ENCODE measurements around the gene PRKACG. TPM values are rescaled to one million over a fixed set of nuclear protein-coding genes. Genes with fewer than 3 reads are reported as not detected.

The PRKACG gene
- polyA plus RNA-seq, 1 donor from 2014 or later: not detected

DNA sequence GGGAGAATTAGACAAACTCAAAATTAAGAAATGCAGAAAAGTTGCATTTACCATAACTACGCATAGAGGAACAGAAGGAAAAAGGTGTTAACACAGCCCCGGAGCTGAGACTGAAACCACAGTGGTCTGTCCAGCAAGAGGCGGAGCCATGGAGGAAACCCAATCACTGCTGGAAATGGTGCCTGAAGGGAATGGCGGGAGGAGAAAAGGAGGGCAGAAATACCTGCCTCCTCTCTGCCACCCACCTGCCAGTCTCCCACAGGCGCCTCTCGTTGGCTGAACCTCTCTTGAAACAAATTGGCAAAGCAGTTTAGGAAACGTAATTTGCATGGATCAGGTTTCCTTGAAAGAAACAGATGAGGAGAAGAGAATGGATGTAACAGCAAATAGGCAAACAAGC is 9.7 kb upstream of the PRKACG start:
- no peaks in the 10 kb centered on the region for H3K79me2 ChIP-seq (replicated peaks; ENCODE audit: insufficient read depth, low read length)
- H3K4me2 ChIP-seq (ENCODE audit: low read length): no peak overlapping the region
- no peak overlapping the region for H3K9ac ChIP-seq (ENCODE audit: low read length)
- H3F3A ChIP-seq (ENCODE audit: insufficient read depth, low read length, poor library complexity, severe bottlenecking): no peaks in the 10 kb centered on the region
- no peaks in the 10 kb centered on the region for H3K9me2 ChIP-seq (ENCODE audit: insufficient read depth, low read length)
- no peak overlapping the region for H2AFZ ChIP-seq (ENCODE audit: low read depth, low read length)
- no peak for TF ChIP-seq EP300 (conservative IDR thresholded peaks at IDR 0.05; ENCODE audit: poor library complexity, severe bottlenecking)
- no peak for TF ChIP-seq TAF1 (IDR thresholded peaks at IDR 0.05; ENCODE audit: low read depth)
- TF ChIP-seq SMC3 (conservative IDR thresholded peaks at IDR 0.05; ENCODE audit: poor library complexity): no peak
- TF ChIP-seq MXI1 (conservative IDR thresholded peaks at IDR 0.05; ENCODE audit: poor library complexity, severe bottlenecking): no peak
- TF ChIP-seq, protein P1, sequence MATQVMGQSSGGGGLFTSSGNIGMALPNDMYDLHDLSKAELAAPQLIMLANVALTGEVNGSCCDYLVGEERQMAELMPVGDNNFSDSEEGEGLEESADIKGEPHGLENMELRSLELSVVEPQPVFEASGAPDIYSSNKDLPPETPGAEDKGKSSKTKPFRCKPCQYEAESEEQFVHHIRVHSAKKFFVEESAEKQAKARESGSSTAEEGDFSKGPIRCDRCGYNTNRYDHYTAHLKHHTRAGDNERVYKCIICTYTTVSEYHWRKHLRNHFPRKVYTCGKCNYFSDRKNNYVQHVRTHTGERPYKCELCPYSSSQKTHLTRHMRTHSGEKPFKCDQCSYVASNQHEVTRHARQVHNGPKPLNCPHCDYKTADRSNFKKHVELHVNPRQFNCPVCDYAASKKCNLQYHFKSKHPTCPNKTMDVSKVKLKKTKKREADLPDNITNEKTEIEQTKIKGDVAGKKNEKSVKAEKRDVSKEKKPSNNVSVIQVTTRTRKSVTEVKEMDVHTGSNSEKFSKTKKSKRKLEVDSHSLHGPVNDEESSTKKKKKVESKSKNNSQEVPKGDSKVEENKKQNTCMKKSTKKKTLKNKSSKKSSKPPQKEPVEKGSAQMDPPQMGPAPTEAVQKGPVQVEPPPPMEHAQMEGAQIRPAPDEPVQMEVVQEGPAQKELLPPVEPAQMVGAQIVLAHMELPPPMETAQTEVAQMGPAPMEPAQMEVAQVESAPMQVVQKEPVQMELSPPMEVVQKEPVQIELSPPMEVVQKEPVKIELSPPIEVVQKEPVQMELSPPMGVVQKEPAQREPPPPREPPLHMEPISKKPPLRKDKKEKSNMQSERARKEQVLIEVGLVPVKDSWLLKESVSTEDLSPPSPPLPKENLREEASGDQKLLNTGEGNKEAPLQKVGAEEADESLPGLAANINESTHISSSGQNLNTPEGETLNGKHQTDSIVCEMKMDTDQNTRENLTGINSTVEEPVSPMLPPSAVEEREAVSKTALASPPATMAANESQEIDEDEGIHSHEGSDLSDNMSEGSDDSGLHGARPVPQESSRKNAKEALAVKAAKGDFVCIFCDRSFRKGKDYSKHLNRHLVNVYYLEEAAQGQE (IDR thresholded peaks at IDR 0.05; ENCODE audit: borderline replicate concordance): no peak
- no peak for TF ChIP-seq RAD21 (conservative IDR thresholded peaks at IDR 0.05)
- TF ChIP-seq, protein P2, sequence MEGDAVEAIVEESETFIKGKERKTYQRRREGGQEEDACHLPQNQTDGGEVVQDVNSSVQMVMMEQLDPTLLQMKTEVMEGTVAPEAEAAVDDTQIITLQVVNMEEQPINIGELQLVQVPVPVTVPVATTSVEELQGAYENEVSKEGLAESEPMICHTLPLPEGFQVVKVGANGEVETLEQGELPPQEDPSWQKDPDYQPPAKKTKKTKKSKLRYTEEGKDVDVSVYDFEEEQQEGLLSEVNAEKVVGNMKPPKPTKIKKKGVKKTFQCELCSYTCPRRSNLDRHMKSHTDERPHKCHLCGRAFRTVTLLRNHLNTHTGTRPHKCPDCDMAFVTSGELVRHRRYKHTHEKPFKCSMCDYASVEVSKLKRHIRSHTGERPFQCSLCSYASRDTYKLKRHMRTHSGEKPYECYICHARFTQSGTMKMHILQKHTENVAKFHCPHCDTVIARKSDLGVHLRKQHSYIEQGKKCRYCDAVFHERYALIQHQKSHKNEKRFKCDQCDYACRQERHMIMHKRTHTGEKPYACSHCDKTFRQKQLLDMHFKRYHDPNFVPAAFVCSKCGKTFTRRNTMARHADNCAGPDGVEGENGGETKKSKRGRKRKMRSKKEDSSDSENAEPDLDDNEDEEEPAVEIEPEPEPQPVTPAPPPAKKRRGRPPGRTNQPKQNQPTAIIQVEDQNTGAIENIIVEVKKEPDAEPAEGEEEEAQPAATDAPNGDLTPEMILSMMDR (IDR thresholded peaks at IDR 0.05; ENCODE audit: poor library complexity, severe bottlenecking): no peak
- no peak for TF ChIP-seq EZH2 (IDR thresholded peaks at IDR 0.05; ENCODE audit: borderline replicate concordance, insufficient read depth, low read length, poor library complexity, severe bottlenecking)
- no peak for TF ChIP-seq POLR2AphosphoS5 (IDR thresholded peaks at IDR 0.05)
- no peaks in the 10 kb centered on the region for H3K27me3 ChIP-seq (ENCODE audit: insufficient read depth, low read depth, low read length)
- H3K27ac ChIP-seq (ENCODE audit: low read length): no peak overlapping the region
- H3K36me3 ChIP-seq (ENCODE audit: insufficient read depth, low read length): no peaks in the 10 kb centered on the region
- no peak overlapping the region for H3K4me3 ChIP-seq (ENCODE audit: low read length)
- no peaks in the 10 kb centered on the region for H3K9me3 ChIP-seq (ENCODE audit: low read length)
- H4K20me1 ChIP-seq (ENCODE audit: insufficient read depth): no peaks in the 10 kb centered on the region

DNA sequence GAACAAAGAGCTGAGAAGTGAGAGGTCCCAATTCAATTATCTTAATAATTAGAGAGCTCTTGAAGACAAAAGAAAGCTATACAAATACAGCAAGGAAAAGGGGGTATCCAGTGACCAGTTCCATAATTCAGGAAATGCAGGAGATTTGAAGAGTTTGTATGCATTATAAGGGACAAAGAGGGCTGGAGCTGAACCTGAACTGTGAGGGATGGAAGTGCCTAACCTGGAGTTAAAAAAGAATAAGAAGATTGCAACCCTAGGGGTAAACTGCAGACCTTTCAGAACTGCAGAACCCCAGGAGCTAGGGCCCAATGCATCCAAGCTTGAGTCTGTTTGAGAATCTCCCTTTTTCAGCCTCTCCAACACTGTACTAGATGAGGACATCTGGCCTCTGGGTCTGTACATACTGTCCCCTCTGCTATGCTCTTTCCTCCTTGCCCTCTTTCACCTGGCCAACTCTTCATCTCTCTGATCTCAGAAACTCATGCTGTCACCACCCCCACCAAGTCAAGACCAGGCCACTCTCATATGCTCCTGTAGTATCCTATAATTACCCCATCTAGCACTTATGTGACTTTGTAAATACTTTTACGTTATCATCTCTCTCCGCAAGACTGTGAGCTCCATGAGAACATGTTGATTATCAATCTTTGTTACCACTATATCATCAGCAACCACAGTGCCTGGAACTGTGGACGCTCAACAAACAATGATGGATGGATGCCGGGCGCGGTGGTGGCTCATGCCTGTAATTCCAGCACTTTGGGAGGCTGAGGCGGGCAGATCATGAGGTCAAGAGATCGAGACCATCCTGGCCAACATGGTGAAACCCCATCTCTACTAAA is 6.6 kb upstream of the PRKACG start:
- Histone ChIP-seq H3K9me2 (ENCODE audit: insufficient read depth, low read length) (no peaks in the 10 kb centered on the region), H3K79me2 (replicated peaks; ENCODE audit: insufficient read depth, low read length) (no peaks in the 10 kb centered on the region), H3K27ac (ENCODE audit: low read length) (no peak overlapping the region), H3K9me3 (ENCODE audit: low read length) (no peaks in the 10 kb centered on the region), H3K4me2 (ENCODE audit: low read length) (no peak overlapping the region), H2AFZ (ENCODE audit: low read depth, low read length) (no peak overlapping the region), H4K20me1 (ENCODE audit: insufficient read depth) (no peaks in the 10 kb centered on the region), H3K9ac (ENCODE audit: low read length) (no peak overlapping the region), H3F3A (ENCODE audit: insufficient read depth, low read length, poor library complexity, severe bottlenecking) (no peaks in the 10 kb centered on the region), H3K36me3 (ENCODE audit: insufficient read depth, low read length) (no peaks in the 10 kb centered on the region), H3K27me3 (ENCODE audit: insufficient read depth, low read depth, low read length) (no peaks in the 10 kb centered on the region), H3K4me3 (ENCODE audit: low read length) (no peak overlapping the region)
- TF ChIP-seq MXI1 (conservative IDR thresholded peaks at IDR 0.05; ENCODE audit: poor library complexity, severe bottlenecking): no peak
- TF ChIP-seq, protein P2 (IDR thresholded peaks at IDR 0.05; ENCODE audit: poor library complexity, severe bottlenecking): no peak
- TF ChIP-seq, protein P1 (IDR thresholded peaks at IDR 0.05; ENCODE audit: borderline replicate concordance): no peak
- no peak for TF ChIP-seq SMC3 (conservative IDR thresholded peaks at IDR 0.05; ENCODE audit: poor library complexity)
- no peak for TF ChIP-seq TAF1 (IDR thresholded peaks at IDR 0.05; ENCODE audit: low read depth)
- TF ChIP-seq RAD21 (conservative IDR thresholded peaks at IDR 0.05): no peak
- TF ChIP-seq EP300 (conservative IDR thresholded peaks at IDR 0.05; ENCODE audit: poor library complexity, severe bottlenecking): no peak
- TF ChIP-seq POLR2AphosphoS5 (IDR thresholded peaks at IDR 0.05): no peak
- no peak for TF ChIP-seq EZH2 (IDR thresholded peaks at IDR 0.05; ENCODE audit: borderline replicate concordance, insufficient read depth, low read length, poor library complexity, severe bottlenecking)

Measured in neural cell (in vitro differentiated cells).